CD4-positive, alpha-beta T cell treated with Interleukin-4 for 1 hour (primary cell): ENCODE data around the gene SIGLEC9.

Source experiments
- DNase-seq, 2 donors: peaks; one replicate each; pipeline ENCODE4 v3.0.0-alpha.2; 2020 to 2022

The SIGLEC9 gene

GRCh38 chr19:51097796-51098195 is 26.9 kb upstream of the SIGLEC9 start:
- DNase-seq: no peak

- peak; percentile 42 to 69 for DNase-seq
Measured at GRCh38 chr19:51098365-51099046, 26.2 kb upstream of the SIGLEC9 start.

- no peak for DNase-seq
Measured at GRCh38 chr19:51099047-51099382, 25.7 kb upstream of the SIGLEC9 start.

GRCh38 chr19:51100601-51101000 is 24.1 kb upstream of the SIGLEC9 start:
- no peak for DNase-seq

- no peak for DNase-seq
Measured at GRCh38 chr19:51101171-51101865, 23.4 kb upstream of the SIGLEC9 start.

- DNase-seq: no peak
Measured at GRCh38 chr19:51102991-51103390, 21.7 kb upstream of the SIGLEC9 start.

- no peak for DNase-seq
Measured at GRCh38 chr19:51103926-51104341, 20.8 kb upstream of the SIGLEC9 start.

GRCh38 chr19:51107406-51108065 is 17.2 kb upstream of the SIGLEC9 start:
- DNase-seq: no peak

GRCh38 chr19:51108066-51108804 is 16.5 kb upstream of the SIGLEC9 start, which contains the start of gene CTU1:
TSS of gene CTU1 (minus strand) at chr19:51108409. CDS start at chr19:51104569, 3,840 bp downstream.
- DNase-seq: peak; percentile 99

GRCh38 chr19:51108805-51109146 is 15.9 kb upstream of the SIGLEC9 start:
- DNase-seq: no peak

GRCh38 chr19:51110666-51110971 is 14.1 kb upstream of the SIGLEC9 start:
- DNase-seq: no peak

- no peak for DNase-seq
Measured at GRCh38 chr19:51111606-51112005, 13.1 kb upstream of the SIGLEC9 start.

GRCh38 chr19:51114087-51114729 is 10.5 kb upstream of the SIGLEC9 start:
- no peak for DNase-seq

GRCh38 chr19:51116736-51117286 is 7.9 kb upstream of the SIGLEC9 start:
- DNase-seq: peak in 1 of 2 donors; percentile 42

GRCh38 chr19:51119101-51119500 is 5.6 kb upstream of the SIGLEC9 start:
- DNase-seq: no peak

GRCh38 chr19:51119611-51120010 is 5.1 kb upstream of the SIGLEC9 start:
- DNase-seq: no peak

GRCh38 chr19:51120160-51120559 is 4.5 kb upstream of the SIGLEC9 start:
- DNase-seq: no peak

GRCh38 chr19:51121257-51121656 is 3.4 kb upstream of the SIGLEC9 start:
- peak in 1 of 2 donors; percentile 40 for DNase-seq

GRCh38 chr19:51122112-51122981 is 2.4 kb upstream of the SIGLEC9 start:
- peak in 1 of 2 donors; percentile 48 for DNase-seq

GRCh38 chr19:51123381-51123800 is 1.3 kb upstream of the SIGLEC9 start:
- DNase-seq: peak; percentile 64 to 71

GRCh38 chr19:51123802-51124201 is 904 bp upstream of the SIGLEC9 start:
- no peak for DNase-seq

GRCh38 chr19:51124216-51124615 is 490 bp upstream of the SIGLEC9 start:
- DNase-seq: no peak
